SU-DHL-6 (cell line): Measurements from ENCODE around the gene CARMIL3.

Source experiments
- H2AFZ ChIP-seq: fragments of 200-600 bp; sonication (generic); 2 replicates; pipeline ENCODE4 v1.6.1; 2014; ENCODE audit warnings: low read depth, mild to moderate bottlenecking, moderate library complexity, mixed read lengths, antibody characterized with exemption, low read length; ENCODE audit not compliant: severe bottlenecking
- H3F3A ChIP-seq: fragments of 200-600 bp; shearing (Covaris generic); 2 replicates; pipeline ENCODE4 v1.6.0; 2016; ENCODE audit warnings: antibody characterized with exemption, mild to moderate bottlenecking; ENCODE audit not compliant: insufficient read depth
- H3K27ac ChIP-seq: fragments of 200-600 bp; sonication (generic); 2 replicates; pipeline ENCODE4 v1.5.1; 2016; ENCODE audit warnings: low read depth, mild to moderate bottlenecking, low read length, moderate library complexity, mixed read lengths
- H3K27me3 ChIP-seq: fragments of 200-600 bp; sonication (generic), shearing (Covaris generic); 2 replicates; pipeline ENCODE4 v1.6.0; 2014; ENCODE audit warnings: mild to moderate bottlenecking, low read length
- H3K36me3 ChIP-seq: fragments of 200-600 bp; sonication (generic); 2 replicates; pipeline ENCODE4 v1.6.1; 2014; ENCODE audit warnings: mild to moderate bottlenecking, low read length, mixed read lengths
- H3K4me2 ChIP-seq: fragments of 300-600, 200-600 bp; shearing (Covaris generic), sonication (generic); 2 replicates; pipeline ENCODE4 v1.6.0; 2014; ENCODE audit warnings: low read length, low read depth, mild to moderate bottlenecking; ENCODE audit not compliant: poor library complexity, severe bottlenecking
- H3K4me3 ChIP-seq: fragments of 200-600 bp; sonication (generic); 2 replicates; pipeline ENCODE4 v1.5.1; 2014; ENCODE audit warnings: antibody characterized with exemption, low read length, mild to moderate bottlenecking, mixed read lengths; ENCODE audit not compliant: insufficient read depth, poor library complexity, severe bottlenecking
- H3K79me2 ChIP-seq: fragments of 200-600 bp; sonication (generic); 2 replicates; pipeline ENCODE4 v1.6.1; 2014; ENCODE audit warnings: mild to moderate bottlenecking, low read length, moderate library complexity; ENCODE audit not compliant: insufficient read depth
- H3K9ac ChIP-seq: fragments of 200-600 bp; sonication (generic); 2 replicates; pipeline ENCODE4 v1.7.0; 2014; ENCODE audit warnings: mild to moderate bottlenecking, low read length
- H3K9me2 ChIP-seq: fragments of 200-600 bp; sonication (generic); replicated peaks from 2 replicates; pipeline ENCODE4 v1.6.1; 2014; ENCODE audit warnings: low read length; ENCODE audit not compliant: insufficient read depth
- H3K9me3 ChIP-seq: fragments of 200-600 bp; sonication (generic); 2 replicates; pipeline ENCODE4 v1.6.1; 2014; ENCODE audit warnings: low read length, mixed read lengths; ENCODE audit not compliant: insufficient read depth
- H4K20me1 ChIP-seq: fragments of 200-600 bp; sonication (generic); 2 replicates; pipeline ENCODE4 v1.6.1; 2014; ENCODE audit warnings: low read depth, mild to moderate bottlenecking, antibody characterized with exemption, low read length, moderate library complexity, mixed read lengths
- EZH2phosphoT487 ChIP-seq: fragments of 200-600 bp; sonication (generic), shearing (Covaris generic); conservative IDR thresholded peaks from 2 replicates; pipeline ENCODE4 v1.6.1; 2018; ENCODE audit warnings: mild to moderate bottlenecking, antibody characterized with exemption, low read length, moderate library complexity, mixed read lengths
- TF ChIP-seq, protein P1 (sequence below): fragments of 200-600 bp; sonication (generic); IDR thresholded peaks from one replicate; pipeline ENCODE4 v1.5.1; 2017; ENCODE audit warnings: antibody characterized with exemption, mild to moderate bottlenecking, low read length, moderate library complexity; ENCODE audit not compliant: insufficient read depth, poor library complexity, severe bottlenecking

CARMIL3 gene

DNA sequence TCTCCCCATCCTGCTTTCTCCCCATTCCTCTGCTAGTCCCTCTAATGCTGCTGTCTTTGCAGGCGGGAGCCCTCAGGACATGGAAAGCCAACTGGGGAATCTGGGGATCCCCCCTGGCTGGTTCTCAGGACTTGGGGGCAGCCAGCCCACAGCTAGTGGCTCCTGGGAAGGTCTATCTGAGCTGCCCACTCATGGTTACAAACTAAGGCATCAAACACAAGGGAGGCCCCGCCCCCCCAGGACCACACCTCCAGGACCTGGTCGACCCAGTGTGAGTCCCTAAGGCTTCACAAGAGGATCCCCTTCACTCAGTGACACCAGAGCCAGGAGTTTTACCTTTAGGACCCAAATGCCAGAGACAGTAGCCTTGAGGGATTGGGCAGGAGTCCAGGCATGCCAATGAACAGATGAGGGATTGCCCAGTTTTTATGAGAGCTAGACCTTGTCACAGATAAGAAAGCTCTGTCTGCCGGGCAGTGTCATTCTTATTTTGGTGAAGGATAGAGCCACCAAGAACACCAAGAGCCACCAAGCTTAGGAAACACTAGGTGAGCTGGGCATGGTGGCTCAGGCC lies 11.5 kb downstream of the CARMIL3 start:
- no peaks in the 10 kb centered on the region for H3F3A ChIP-seq
- H3K9me2 ChIP-seq: no peaks in the 10 kb centered on the region
- no peaks in the 10 kb centered on the region for H3K36me3 ChIP-seq
- H3K4me3 ChIP-seq: no peak overlapping the region
- no peaks in the 10 kb centered on the region for H3K9me3 ChIP-seq
- H4K20me1 ChIP-seq: no peaks in the 10 kb centered on the region
- no peaks in the 10 kb centered on the region for H3K79me2 ChIP-seq
- H3K9ac ChIP-seq: no peak overlapping the region
- no peaks in the 10 kb centered on the region for H3K27me3 ChIP-seq
- H3K27ac ChIP-seq: no peak overlapping the region
- TF ChIP-seq EZH2phosphoT487: no peak
- TF ChIP-seq, protein P1, sequence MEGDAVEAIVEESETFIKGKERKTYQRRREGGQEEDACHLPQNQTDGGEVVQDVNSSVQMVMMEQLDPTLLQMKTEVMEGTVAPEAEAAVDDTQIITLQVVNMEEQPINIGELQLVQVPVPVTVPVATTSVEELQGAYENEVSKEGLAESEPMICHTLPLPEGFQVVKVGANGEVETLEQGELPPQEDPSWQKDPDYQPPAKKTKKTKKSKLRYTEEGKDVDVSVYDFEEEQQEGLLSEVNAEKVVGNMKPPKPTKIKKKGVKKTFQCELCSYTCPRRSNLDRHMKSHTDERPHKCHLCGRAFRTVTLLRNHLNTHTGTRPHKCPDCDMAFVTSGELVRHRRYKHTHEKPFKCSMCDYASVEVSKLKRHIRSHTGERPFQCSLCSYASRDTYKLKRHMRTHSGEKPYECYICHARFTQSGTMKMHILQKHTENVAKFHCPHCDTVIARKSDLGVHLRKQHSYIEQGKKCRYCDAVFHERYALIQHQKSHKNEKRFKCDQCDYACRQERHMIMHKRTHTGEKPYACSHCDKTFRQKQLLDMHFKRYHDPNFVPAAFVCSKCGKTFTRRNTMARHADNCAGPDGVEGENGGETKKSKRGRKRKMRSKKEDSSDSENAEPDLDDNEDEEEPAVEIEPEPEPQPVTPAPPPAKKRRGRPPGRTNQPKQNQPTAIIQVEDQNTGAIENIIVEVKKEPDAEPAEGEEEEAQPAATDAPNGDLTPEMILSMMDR: no peak
- H3K4me2 ChIP-seq: no peak overlapping the region
- no peak overlapping the region for H2AFZ ChIP-seq

DNA sequence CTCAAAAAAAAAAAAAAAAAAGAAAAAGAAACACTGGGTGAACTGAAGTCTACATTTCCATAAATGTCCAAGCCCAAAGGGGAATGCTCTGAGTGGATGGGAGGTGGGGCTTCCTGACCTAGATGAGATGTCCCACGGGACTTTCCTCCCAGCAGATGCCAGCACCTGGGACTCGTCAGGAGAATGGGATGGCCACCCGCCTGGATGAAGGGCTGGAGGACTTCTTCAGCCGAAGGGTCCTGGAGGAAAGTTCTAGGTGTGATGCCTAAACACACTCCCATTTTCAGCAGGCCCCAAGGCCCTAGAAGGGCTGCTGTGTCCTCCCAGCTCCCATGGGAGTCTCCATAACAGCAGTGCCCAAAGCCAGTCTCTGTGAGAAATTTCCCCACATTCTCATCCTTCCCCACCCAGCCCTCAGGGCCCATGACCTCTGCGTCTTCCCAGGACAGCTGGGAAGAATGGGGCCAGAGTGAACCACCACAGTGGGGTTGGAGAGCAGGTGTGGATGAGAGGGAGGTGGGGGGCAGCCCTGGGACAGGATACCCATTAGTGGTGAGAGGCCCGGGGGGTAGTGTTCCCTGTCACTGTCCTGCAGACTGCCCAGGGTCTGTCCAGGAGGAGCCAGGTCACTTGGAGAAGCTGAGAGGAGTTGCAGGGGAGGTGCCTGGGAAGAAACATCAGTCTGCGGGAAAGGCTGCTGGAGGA lies 12.4 kb downstream of the CARMIL3 start:
- H2AFZ ChIP-seq: no peak overlapping the region
- no peak overlapping the region for H3K4me3 ChIP-seq
- no peak overlapping the region for H3K4me2 ChIP-seq
- H3K9me2 ChIP-seq: no peaks in the 10 kb centered on the region
- H3K27ac ChIP-seq: no peak overlapping the region
- H3F3A ChIP-seq: no peaks in the 10 kb centered on the region
- no peaks in the 10 kb centered on the region for H3K9me3 ChIP-seq
- no peaks in the 10 kb centered on the region for H3K27me3 ChIP-seq
- no peak overlapping the region for H3K9ac ChIP-seq
- H3K79me2 ChIP-seq: no peaks in the 10 kb centered on the region
- TF ChIP-seq EZH2phosphoT487: no peak
- TF ChIP-seq, protein P1: no peak
- no peaks in the 10 kb centered on the region for H4K20me1 ChIP-seq
- H3K36me3 ChIP-seq: no peaks in the 10 kb centered on the region

DNA sequence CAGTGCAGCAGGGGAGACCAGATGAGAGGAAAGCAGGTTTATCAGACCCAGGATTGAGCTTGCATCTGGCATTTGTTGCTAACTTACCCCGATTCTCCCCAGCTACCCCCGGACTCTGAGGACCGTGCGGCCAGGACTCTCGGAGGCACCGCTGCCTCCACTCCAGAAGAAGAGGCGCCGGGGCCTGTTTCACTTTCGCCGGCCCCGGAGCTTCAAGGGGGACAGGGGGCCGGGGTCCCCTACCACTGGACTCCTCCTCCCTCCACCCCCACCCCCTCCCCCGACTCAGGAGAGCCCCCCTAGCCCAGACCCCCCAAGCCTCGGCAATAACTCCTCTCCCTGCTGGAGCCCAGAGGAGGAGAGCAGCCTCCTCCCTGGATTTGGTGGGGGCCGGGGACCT lies 13.0 kb downstream of the CARMIL3 start:
- TF ChIP-seq EZH2phosphoT487: no peak
- Histone ChIP-seq H2AFZ (no peak overlapping the region), H3K4me2 (no peak overlapping the region), H3K9me3 (no peaks in the 10 kb centered on the region), H3K36me3 (no peaks in the 10 kb centered on the region), H3K27ac (no peak overlapping the region), H4K20me1 (no peaks in the 10 kb centered on the region), H3K4me3 (no peak overlapping the region), H3K27me3 (no peaks in the 10 kb centered on the region), H3K79me2 (no peaks in the 10 kb centered on the region), H3K9me2 (no peaks in the 10 kb centered on the region), H3F3A (no peaks in the 10 kb centered on the region), H3K9ac (no peak overlapping the region)

DNA sequence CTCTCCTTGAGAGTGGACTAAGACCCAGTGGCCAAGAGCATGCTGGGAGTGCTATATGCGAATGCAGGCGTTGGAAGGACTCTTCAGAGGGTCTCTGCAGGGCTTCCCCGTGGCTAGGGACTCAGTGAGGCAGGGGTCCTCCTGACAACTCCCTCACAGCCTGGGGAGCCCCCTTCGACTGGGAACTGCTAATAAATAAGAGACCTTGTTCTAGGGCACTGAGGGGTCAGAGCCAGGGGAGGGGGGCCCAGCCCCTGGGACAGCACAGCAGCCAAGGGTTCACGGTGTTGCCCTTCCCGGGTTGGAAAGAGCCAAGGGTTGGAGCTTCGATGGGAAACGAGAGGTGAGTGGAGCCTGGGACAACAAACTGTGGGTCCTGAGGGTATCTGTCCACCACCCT lies 13.6 kb downstream of the CARMIL3 start:
- H3K79me2 ChIP-seq: no peaks in the 10 kb centered on the region
- H3K9ac ChIP-seq: no peak overlapping the region
- H4K20me1 ChIP-seq: no peaks in the 10 kb centered on the region
- no peaks in the 10 kb centered on the region for H3K9me2 ChIP-seq
- H3K4me2 ChIP-seq: no peak overlapping the region
- H3K27me3 ChIP-seq: no peaks in the 10 kb centered on the region
- TF ChIP-seq, protein P1: no peak
- TF ChIP-seq EZH2phosphoT487: no peak
- no peaks in the 10 kb centered on the region for H3K9me3 ChIP-seq
- H3K36me3 ChIP-seq: no peaks in the 10 kb centered on the region
- H3K4me3 ChIP-seq: no peak overlapping the region
- no peaks in the 10 kb centered on the region for H3F3A ChIP-seq
- H2AFZ ChIP-seq: no peak overlapping the region
- no peak overlapping the region for H3K27ac ChIP-seq
